HepG2 (cell line): Measurements from ENCODE around the gene FAIM2. TPM values are rescaled to one million over a fixed set of nuclear protein-coding genes. Genes with fewer than 3 reads are reported as not detected.

ENCODE experiments used
- AGO2 ChIP-seq: fragments of 200-400 bp; formaldehyde crosslinking; optimal IDR thresholded peaks from 2 replicates; pipeline ENCODE3; 2017; ENCODE audit warnings: mild to moderate bottlenecking, low read depth, low read length, moderate library complexity
- CSRNP2 ChIP-seq: sonication (generic); formaldehyde crosslinking; conservative IDR thresholded peaks from 2 replicates; pipeline ENCODE4 v1.8.0; 2022; ENCODE audit warnings: low read depth, missing genetic modification reagents
- HMG20B ChIP-seq: conservative IDR thresholded peaks from 2 replicates; pipeline ENCODE4 v1.6.1; 2016; ENCODE audit warnings: missing genetic modification reagents, missing compliant biosample characterization
- HMGXB3 ChIP-seq: sonication (generic); formaldehyde crosslinking; IDR thresholded peaks from 2 replicates; pipeline ENCODE4 v1.4.0; 2020; ENCODE audit warnings: missing genetic modification reagents, borderline replicate concordance
- KAT8 ChIP-seq: IDR thresholded peaks from 2 replicates; pipeline ENCODE4 v1.6.1; 2016; ENCODE audit warnings: missing genetic modification reagents, missing compliant biosample characterization
- MNT ChIP-seq: fragments of 450-650 bp; IDR thresholded peaks from 2 replicates; pipeline ENCODE4 v1.6.1; 2016
- PBX3 ChIP-seq: sonication (generic); formaldehyde crosslinking; IDR thresholded peaks from 2 replicates; pipeline ENCODE4 v1.8.1; 2023; ENCODE audit warnings: missing genetic modification reagents, inconsistent platforms, borderline replicate concordance
- PITX1 ChIP-seq: sonication (generic); formaldehyde crosslinking; IDR thresholded peaks from 2 replicates; pipeline ENCODE4 v1.5.1; 2020; ENCODE audit warnings: mild to moderate bottlenecking, missing genetic modification reagents
- RNF219 ChIP-seq: sonication (generic); formaldehyde crosslinking; IDR thresholded peaks from 2 replicates; pipeline ENCODE4 v1.5.0; 2020; ENCODE audit warnings: mild to moderate bottlenecking, missing genetic modification reagents
- ZBTB39 ChIP-seq: sonication (generic); formaldehyde crosslinking; IDR thresholded peaks from 2 replicates; pipeline ENCODE4 v1.5.0; 2020; ENCODE audit warnings: missing genetic modification reagents
- ZKSCAN1 ChIP-seq: fragments of 150-350 bp; IDR thresholded peaks from 2 replicates; pipeline ENCODE4 v1.6.1; 2014; ENCODE audit warnings: low read length
- ZNF121 ChIP-seq: sonication (generic); formaldehyde crosslinking; IDR thresholded peaks from 2 replicates; pipeline ENCODE4 v1.5.0; 2020; ENCODE audit warnings: mild to moderate bottlenecking, missing genetic modification reagents
- ZNF335 ChIP-seq: sonication (generic); formaldehyde crosslinking; IDR thresholded peaks from 2 replicates; pipeline ENCODE4 v1.4.0; 2020; ENCODE audit warnings: missing genetic modification reagents
- ZNF878 ChIP-seq: sonication (generic); formaldehyde crosslinking; IDR thresholded peaks from 2 replicates; pipeline ENCODE4 v1.8.1; 2023; ENCODE audit warnings: mild to moderate bottlenecking, missing genetic modification reagents, moderate library complexity
- polyA plus RNA-seq, 8 experiments: library from polyadenylated mRNA; depleted of rRNA in 3 of 8; stranded (reverse) in 7 of 8; unstranded in 1 of 8; fragments of >200 nt; fragmentation: Illumina TruSeq in 4 of 8; extraction: Trizol in 4 of 8; gene quantifications; 2 replicates each; pipeline versions ENCODE4 v1.2.1 to v1.2.3, GENCODE V29; 2011 to 2016; ENCODE audit warnings: low read depth in 4 of 8, missing spikeins in 1 of 8, mixed read lengths in 1 of 8; ENCODE audit not compliant: insufficient read depth in 1 of 8
- total RNA-seq, 5 experiments: library from RNA; depleted of rRNA; stranded (reverse); fragments of >200 nt; fragmentation: Illumina TruSeq; extraction: Trizol; gene quantifications; 2 replicates each; pipeline ENCODE4 v1.2.3, GENCODE V29; 2016; ENCODE audit warnings: low read depth in 1 of 5

Gene FAIM2
- total and polyA plus RNA-seq, 2 of the 13 experiments (the other 11 are each of a cell fraction or from before 2014, with no cell fraction given) = not detected

GRCh38 chr12:49842519-49843352 is 61.0 kb downstream of the FAIM2 start, which contains the start of gene BCDIN3D (continued):
- no peak for TF ChIP-seq HMGXB3 (CRISPR knock-in tag)
- no peak for TF ChIP-seq ZKSCAN1
- TF ChIP-seq ZNF121 = 0 out of 2 replicates have a peak, but pooled peaks have one; percentile 44
- TF ChIP-seq ZNF335 (CRISPR knock-in tag) = no peak
- TF ChIP-seq RNF219 (CRISPR knock-in tag) = 0 out of 2 replicates have a peak, but pooled peaks have one; percentile 31
- no peak for TF ChIP-seq AGO2
- 0 out of 2 replicates have a peak, but pooled peaks have one; percentile 47 for TF ChIP-seq PBX3 (CRISPR knock-in tag)
- 0 out of 2 replicates have a peak, but pooled peaks have one; percentile 56 for TF ChIP-seq ZNF878 (CRISPR knock-in tag)
- TF ChIP-seq PITX1 (CRISPR knock-in tag) = no peak; the same call in 1 of the 2 replicates
- TF ChIP-seq KAT8 (CRISPR knock-in tag) = peak; percentile 94
- no peak for TF ChIP-seq MNT
- no peak for TF ChIP-seq HMG20B
- TF ChIP-seq ZBTB39 (CRISPR knock-in tag) = no peak
- no peak for TF ChIP-seq CSRNP2 (CRISPR knock-in tag)
